LNCaP clone FGC (cell line): ENCODE measurements around the gene PIGO.
A peak's percentile ranks its signal among the peaks of the same experiment; 100 is the strongest.

ENCODE experiments used
- DNase-seq: peaks from one replicate; pipeline ENCODE4 v3.0.0-alpha.2; 2011; ENCODE audit warnings: low read depth
- H3K4me3 ChIP-seq: 2 replicates; pipeline ENCODE4 v1.5.1; 2011; ENCODE audit warnings: mild to moderate bottlenecking, low read depth, low read length, control low read depth
- CTCF ChIP-seq: IDR thresholded peaks from 2 replicates; pipeline ENCODE4 v1.5.1; 2012; ENCODE audit warnings: mild to moderate bottlenecking; ENCODE audit not compliant: control insufficient read depth, insufficient read depth; ENCODE audit errors: extremely low read depth

Gene PIGO

GRCh38 chr9:35106343-35106730, 9.9 kb upstream of the PIGO start:
- TF ChIP-seq CTCF: no peak
- no peak overlapping the region for H3K4me3 ChIP-seq
- no peak for DNase-seq

- no peak for DNase-seq
Measured at GRCh38 chr9:35105571-35106342, 9.4 kb upstream of the PIGO start.

GRCh38 chr9:35105126-35105525, 8.7 kb upstream of the PIGO start:
- TF ChIP-seq CTCF: no peak
- H3K4me3 ChIP-seq: no peak overlapping the region
- DNase-seq: no peak

More at GRCh38 chr9:35105571-35106342, 9.4 kb upstream of the PIGO start:
- H3K4me3 ChIP-seq: no peak overlapping the region
- no peak for TF ChIP-seq CTCF

- no peak for DNase-seq
- no peak overlapping the region for H3K4me3 ChIP-seq
- TF ChIP-seq CTCF: no peak
Measured at GRCh38 chr9:35104586-35104985, 8.2 kb upstream of the PIGO start.

GRCh38 chr9:35103660-35104191, 7.3 kb upstream of the PIGO start:
- no peak for TF ChIP-seq CTCF
- DNase-seq: no peak
- peak overlapping the region; percentile 93 for H3K4me3 ChIP-seq

- no peak for TF ChIP-seq CTCF
- H3K4me3 ChIP-seq: peak within 1 kb of the TSS; percentile 93
- DNase-seq: peak; percentile 91
Measured at GRCh38 chr9:35102769-35103659, 6.6 kb upstream of the PIGO start, which contains the start of gene STOML2. TSS of gene STOML2 (minus strand) at chr9:35103131. CDS start at chr9:35103094, 37 bp downstream.
